ENCODE results near the gene AFAP1L1. TPM values are rescaled to one million over a fixed set of nuclear protein-coding genes. Genes with fewer than 3 reads are reported as not detected.
"Not testable (repeated sequence)": the region's sequence is repeated elsewhere in the genome, so short reads cannot be mapped to it uniquely, and the experiment has no call there.

The AFAP1L1 gene
- total RNA-seq, 1 donor, result 2.3 TPM

DNA sequence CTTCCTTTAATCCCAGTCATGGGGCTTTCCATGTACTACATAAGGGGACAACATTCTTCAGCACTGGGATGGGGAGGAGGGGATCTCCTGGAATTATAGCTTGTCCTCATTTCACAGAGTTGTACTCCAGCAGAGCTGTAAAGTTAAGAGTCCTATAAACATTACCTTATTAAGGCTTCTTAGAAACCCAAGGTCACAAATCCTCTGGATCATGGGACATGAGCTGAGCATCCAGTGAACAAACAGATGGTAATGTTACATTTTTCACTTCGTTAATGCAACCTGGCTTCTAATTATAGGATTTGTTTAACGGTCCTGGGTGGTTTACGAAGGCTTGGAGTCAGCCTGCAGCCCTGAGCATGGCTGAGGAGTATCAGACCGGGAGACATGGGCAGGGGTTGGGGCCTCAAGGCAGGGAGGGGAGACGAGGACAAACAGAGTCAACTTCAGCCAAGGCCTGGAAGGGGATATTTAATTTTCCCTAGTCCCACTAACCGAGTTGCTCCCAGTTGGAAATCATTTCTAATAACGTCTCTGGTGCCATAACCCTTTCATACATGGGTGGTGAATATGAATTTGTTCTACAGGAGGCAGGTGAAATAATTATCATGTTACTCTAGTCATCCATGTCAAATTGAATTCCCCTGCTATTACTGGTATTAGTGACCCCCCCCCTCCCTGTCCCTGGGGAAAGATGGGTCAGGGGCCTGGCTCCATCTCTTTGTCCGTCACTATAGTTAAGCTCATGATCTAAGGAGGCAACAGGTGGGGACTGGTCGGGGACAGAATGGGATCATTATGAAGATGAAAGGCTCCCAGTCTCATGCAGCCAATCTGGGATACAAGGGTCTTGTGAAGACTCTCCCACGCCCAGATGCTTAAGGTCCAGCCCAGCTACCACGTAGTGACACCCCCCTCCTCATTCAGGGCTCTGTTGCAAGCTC, 118.2 kb downstream of the AFAP1L1 start:
- no peak for DNase-seq (ENCODE audit: low read depth)
- no peak overlapping the region for H3K4me3 ChIP-seq (ENCODE audit: low read depth, low read length)
- TF ChIP-seq CTCF (IDR thresholded peaks at IDR 0.05; ENCODE audit: insufficient read depth, low read length), result no peak

GRCh38 chr5:149391076-149391475, 119.4 kb downstream of the AFAP1L1 start:
- not testable (repeated sequence) for DNase-seq (ENCODE audit: low read depth)

More at GRCh38 chr5:149391076-149391475, 119.4 kb downstream of the AFAP1L1 start:
- H3K4me3 ChIP-seq (ENCODE audit: low read depth, low read length), result not testable (repeated sequence)

Other genes with a start within 250 kb of the AFAP1L1 start
- gene SH3TC2, start 208.8 kb upstream of the AFAP1L1 start, total RNA-seq (ENCODE audit: low replicate concordance), result 1.6 and 4.1 TPM in 2 replicates
- 13.9 and 24.9 TPM in 2 replicates for gene ABLIM3, start 130.4 kb upstream of the AFAP1L1 start, total RNA-seq (ENCODE audit: low replicate concordance)
- 24.4 and 37.0 TPM in 2 replicates for gene GRPEL2, start 73.6 kb downstream of the AFAP1L1 start, total RNA-seq (ENCODE audit: low replicate concordance)
- gene PCYOX1L, start 86.2 kb downstream of the AFAP1L1 start, total RNA-seq (ENCODE audit: low replicate concordance), result 6.3 and 6.4 TPM in 2 replicates
- gene IL17B, start 107.4 kb downstream of the AFAP1L1 start, total RNA-seq (ENCODE audit: low replicate concordance), result not detected in 2 replicates